Measurements from ENCODE around the gene PSMB1.

The PSMB1 gene

GRCh38 chr6:170554796-170555137 lies 1.7 kb upstream of the PSMB1 start:
- peak overlapping the region; percentile 53; the same call in 1 of the 2 replicates for H3K27ac ChIP-seq (ENCODE audit: low read length)
- H3K9ac ChIP-seq (ENCODE audit: low read length): peak overlapping the region; percentile 82
- H3K9me2 ChIP-seq (replicated peaks; ENCODE audit: insufficient read depth, low read length): no peaks in the 10 kb centered on the region
- peak overlapping the region; percentile 78 for H3K4me2 ChIP-seq (ENCODE audit: low read depth, low read length)
- TF ChIP-seq EZH2phosphoT487 (IDR thresholded peaks at IDR 0.05; ENCODE audit: low read length) (no peak), CTCF (IDR thresholded peaks at IDR 0.05; ENCODE audit: low read length) (no peak), EZH2 (optimal IDR thresholded peaks at IDR 0.05; ENCODE audit: low read depth, low read length) (no peak)
- 0 out of 2 replicates have a peak overlapping the region, but pooled peaks have one; percentile 56 for H2AFZ ChIP-seq (ENCODE audit: low read length)
- peaks cover 69% of the 10 kb centered on the region for H3K79me2 ChIP-seq (ENCODE audit: low read length)
- no peaks in the 10 kb centered on the region for H3K36me3 ChIP-seq (replicated peaks; ENCODE audit: insufficient read depth, low read length)
- H4K20me1 ChIP-seq (ENCODE audit: insufficient read depth, low read length): peaks cover 8% of the 10 kb centered on the region
- peaks cover 12% of the 10 kb centered on the region for H3K4me1 ChIP-seq (ENCODE audit: low read length)
- no peaks in the 10 kb centered on the region for H3K27me3 ChIP-seq (replicated peaks; ENCODE audit: insufficient read depth, low read length)
- peak overlapping the region; percentile 85 for H3K4me3 ChIP-seq (ENCODE audit: low read length)
- peaks cover 7% of the 10 kb centered on the region; the same call in 1 of the 2 replicates for H3F3A ChIP-seq (ENCODE audit: insufficient read depth, low read length)
- no peaks in the 10 kb centered on the region for H3K9me3 ChIP-seq (replicated peaks; ENCODE audit: insufficient read depth, low read length)
- DNase-seq: no peak

DNA sequence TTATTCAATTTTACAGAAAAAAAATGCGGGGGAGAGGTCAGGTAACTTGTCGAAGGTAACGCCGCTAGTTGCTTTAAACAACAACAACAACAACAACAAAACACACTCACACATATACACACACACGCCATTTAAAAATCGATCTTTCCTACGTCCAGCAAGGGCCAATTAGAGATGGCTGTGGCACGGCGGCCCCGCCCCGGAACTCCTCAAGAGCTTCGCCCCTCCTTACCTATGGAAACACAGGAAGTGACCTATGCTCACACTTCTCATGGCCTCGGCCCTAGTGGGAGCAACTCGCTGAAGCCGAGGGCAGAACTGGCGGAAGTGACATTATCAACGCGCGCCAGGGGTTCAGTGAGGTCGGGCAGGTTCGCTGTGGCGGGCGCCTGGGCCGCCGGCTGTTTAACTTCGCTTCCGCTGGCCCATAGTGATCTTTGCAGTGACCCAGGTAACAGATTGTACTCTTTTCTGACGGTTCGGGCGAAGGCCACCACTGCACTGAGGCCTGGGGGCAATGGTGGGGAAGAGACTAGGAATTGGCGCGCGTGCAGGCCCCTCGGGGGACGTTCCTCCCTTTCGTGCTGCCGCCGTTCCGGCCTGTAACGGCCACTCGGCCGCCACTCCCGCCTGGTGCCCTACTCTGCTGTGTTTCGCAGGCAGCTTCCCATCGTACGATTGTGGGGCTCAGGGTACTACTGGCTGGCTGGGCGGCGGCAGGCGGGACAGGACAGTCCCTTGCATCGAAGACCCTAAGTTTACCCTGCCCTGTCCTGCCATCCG lies 1.1 kb upstream of the PSMB1 start, which contains the start of gene TBP:
TSS of gene TBP (plus strand) at position 357 of the 783 bp plus-strand sequence. CDS start 2,661 bp downstream, outside the sequence.
- peak; percentile 95 for DNase-seq
- peak within 1 kb of the TSS; percentile 90 for H3K9ac ChIP-seq (ENCODE audit: low read length)
- H3K9me3 ChIP-seq (replicated peaks; ENCODE audit: insufficient read depth, low read length): no peaks in the 10 kb centered on the region
- peak within 1 kb of the TSS; percentile 97 for H3K27ac ChIP-seq (ENCODE audit: low read length)
- peaks cover 74% of the 10 kb centered on the region for H3K79me2 ChIP-seq (ENCODE audit: low read length)
- H3F3A ChIP-seq (ENCODE audit: insufficient read depth, low read length): peaks cover 7% of the 10 kb centered on the region; the same call in 1 of the 2 replicates
- H4K20me1 ChIP-seq (ENCODE audit: insufficient read depth, low read length): peaks cover 13% of the 10 kb centered on the region
- H3K4me1 ChIP-seq (ENCODE audit: low read length): peaks cover 12% of the 10 kb centered on the region
- peak within 1 kb of the TSS; percentile 66 for H2AFZ ChIP-seq (ENCODE audit: low read length)
- no peaks in the 10 kb centered on the region for H3K27me3 ChIP-seq (replicated peaks; ENCODE audit: insufficient read depth, low read length)
- H3K36me3 ChIP-seq (replicated peaks; ENCODE audit: insufficient read depth, low read length): no peaks in the 10 kb centered on the region
- no peak for TF ChIP-seq CTCF (IDR thresholded peaks at IDR 0.05; ENCODE audit: low read length)
- no peak for TF ChIP-seq EZH2 (optimal IDR thresholded peaks at IDR 0.05; ENCODE audit: low read depth, low read length)
- TF ChIP-seq EZH2phosphoT487 (IDR thresholded peaks at IDR 0.05; ENCODE audit: low read length): no peak
- peak within 1 kb of the TSS; percentile 89 for H3K4me3 ChIP-seq (ENCODE audit: low read length)
- H3K4me2 ChIP-seq (ENCODE audit: low read depth, low read length): peak within 1 kb of the TSS; percentile 78
- no peaks in the 10 kb centered on the region for H3K9me2 ChIP-seq (replicated peaks; ENCODE audit: insufficient read depth, low read length)

GRCh38 chr6:170553534-170554012 lies 466 bp upstream of the PSMB1 start:
- DNase-seq: peak; percentile 46

More at GRCh38 chr6:170553534-170554012, 466 bp upstream of the PSMB1 start:
- Histone ChIP-seq H3K9ac (ENCODE audit: low read length) (peak overlapping the region; percentile 90), H3K79me2 (ENCODE audit: low read length) (peaks cover 81% of the 10 kb centered on the region), H3K9me3 (replicated peaks; ENCODE audit: insufficient read depth, low read length) (no peaks in the 10 kb centered on the region), H3K27me3 (replicated peaks; ENCODE audit: insufficient read depth, low read length) (no peaks in the 10 kb centered on the region), H3K27ac (ENCODE audit: low read length) (peak overlapping the region; percentile 97), H3K4me1 (ENCODE audit: low read length) (peaks cover 12% of the 10 kb centered on the region), H3F3A (ENCODE audit: insufficient read depth, low read length) (peaks cover 7% of the 10 kb centered on the region; the same call in 1 of the 2 replicates), H3K4me2 (ENCODE audit: low read depth, low read length) (peak overlapping the region; percentile 73; the same call in 1 of the 2 replicates), H4K20me1 (ENCODE audit: insufficient read depth, low read length) (peaks cover 14% of the 10 kb centered on the region), H3K36me3 (replicated peaks; ENCODE audit: insufficient read depth, low read length) (no peaks in the 10 kb centered on the region), H3K4me3 (ENCODE audit: low read length) (peak overlapping the region; percentile 89), H2AFZ (ENCODE audit: low read length) (peak overlapping the region; percentile 66), H3K9me2 (replicated peaks; ENCODE audit: insufficient read depth, low read length) (no peaks in the 10 kb centered on the region)
- TF ChIP-seq EZH2 (optimal IDR thresholded peaks at IDR 0.05; ENCODE audit: low read depth, low read length) (no peak), CTCF (IDR thresholded peaks at IDR 0.05; ENCODE audit: low read length) (no peak), EZH2phosphoT487 (IDR thresholded peaks at IDR 0.05; ENCODE audit: low read length) (no peak)
